Adrenal gland (tissue), 5 donors: ENCODE measurements around the gene ABLIM2.

Experiments
- CTCF ChIP-seq, 6 experiments: fragments of 450-650 bp in 4 of 6; fragments of 200-600 bp in 2 of 6; sonication (generic) in 1 of 6; IDR thresholded peaks; 1 replicate in 5 of 6; 2 replicates in 1 of 6; pipeline versions ENCODE4 v1.5.1 to v1.8.0; 2016 to 2021; ENCODE audit warnings: antibody characterized with exemption in 6 of 6, mild to moderate bottlenecking in 2 of 6, moderate library complexity in 1 of 6
- POLR2A ChIP-seq, 2 donors: fragments of 450-650 bp; IDR thresholded peaks; one replicate each; pipeline ENCODE4 v1.6.1; 2017; ENCODE audit warnings: antibody characterized with exemption in 2 of 2, mild to moderate bottlenecking in 2 of 2, moderate library complexity in 1 of 2
- donor health status: DM: no; HTN: no; CAD: no.

- no peak for TF ChIP-seq CTCF (IDR thresholded peaks at IDR 0.05)
- no peak for TF ChIP-seq POLR2A (IDR thresholded peaks at IDR 0.05)
Measured at GRCh38 chr4:8078610-8079015, 80.0 kb downstream of the ABLIM2 start.
